NCI-H128 (cell line): Measurements from ENCODE around the gene LARP1B.
"Not testable (repeated sequence)": the region's sequence is repeated elsewhere in the genome, so short reads cannot be mapped to it uniquely, and the experiment has no call there.

ENCODE experiments used
- DNase-seq: peaks from one replicate; lab custom pipeline; 2025; ENCODE audit not compliant: unreplicated experiment; lab: John Stamatoyannopoulos, UW

Gene LARP1B

DNA sequence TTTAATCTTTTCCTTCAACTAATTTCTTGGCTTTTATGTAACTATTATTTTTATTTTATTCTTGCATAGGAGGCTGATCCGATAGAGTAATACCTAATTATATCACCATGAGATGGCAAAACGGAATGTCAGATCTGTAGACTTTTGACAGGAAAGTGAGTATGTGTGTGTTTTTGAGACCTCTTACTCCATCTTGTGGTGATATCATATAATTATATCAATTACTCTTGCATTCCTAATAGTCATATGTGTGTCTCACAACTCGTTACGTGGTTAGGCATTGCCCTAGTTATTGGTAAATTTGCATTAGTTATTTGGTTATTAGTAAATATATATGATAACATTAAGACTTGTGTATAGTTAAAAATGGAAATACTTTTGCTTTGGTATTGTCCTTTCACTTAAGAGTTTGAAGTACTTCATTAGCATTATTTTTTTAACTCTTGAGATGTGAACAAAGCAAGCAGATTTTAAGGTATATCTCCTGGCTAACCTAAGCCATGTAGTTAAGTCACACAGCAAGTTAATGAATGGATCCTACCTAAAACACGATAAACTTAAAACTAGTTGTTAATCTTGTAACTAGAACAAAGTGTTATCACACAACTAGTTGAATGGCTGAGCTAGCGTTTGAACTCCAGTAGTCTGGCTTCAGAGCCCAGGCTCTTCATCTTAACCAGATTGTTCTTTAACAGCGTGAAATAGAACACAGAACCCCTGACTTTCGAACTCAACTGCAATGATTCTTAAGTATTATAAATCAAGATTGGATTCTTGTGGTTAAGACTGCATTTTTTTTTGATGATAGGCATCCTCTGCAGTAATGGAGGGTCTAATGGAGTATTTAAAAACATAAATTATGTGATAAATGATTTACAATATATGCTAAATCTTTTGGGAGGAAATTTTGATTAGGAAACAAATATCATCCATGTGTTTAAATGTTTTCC, 159.4 kb downstream of the LARP1B start:
- no peak for DNase-seq

DNA sequence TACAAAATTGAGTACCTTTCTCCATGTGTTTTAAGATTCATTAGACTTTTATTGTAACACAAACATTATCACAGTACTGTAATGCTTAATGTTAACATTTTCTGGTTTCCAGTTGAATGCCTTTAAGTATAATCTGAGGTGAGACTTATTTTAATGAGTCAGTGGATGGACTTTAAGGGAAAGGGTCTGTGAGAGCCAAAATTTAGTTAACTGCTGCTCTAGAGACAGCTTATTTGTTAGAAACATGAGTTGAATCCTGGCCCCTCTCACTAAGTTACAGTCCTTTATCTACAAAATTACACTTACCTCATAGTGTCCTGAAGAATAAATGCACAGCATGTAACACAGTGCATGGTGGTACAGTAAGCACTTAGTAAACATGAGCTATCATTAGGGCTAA, 160.5 kb downstream of the LARP1B start:
- DNase-seq = no peak

DNA sequence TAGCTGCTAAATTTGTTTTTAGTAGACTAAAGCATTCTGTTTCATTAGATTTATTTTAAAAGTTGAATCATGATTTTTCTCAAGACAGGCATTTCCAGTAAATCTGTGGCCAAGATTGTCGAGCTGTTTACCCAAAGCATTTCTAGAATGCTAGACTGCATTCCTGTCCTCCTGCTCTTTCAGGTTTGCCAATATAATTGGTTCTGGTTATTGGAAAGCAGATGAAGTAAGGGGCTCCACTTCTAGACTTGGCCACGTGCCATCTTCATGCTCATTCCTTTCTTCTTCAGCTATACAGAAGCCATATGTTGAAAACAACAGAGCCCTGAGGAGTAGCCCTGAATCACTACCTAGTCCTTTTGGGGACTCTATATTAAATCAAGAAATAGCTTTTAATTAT, 164.0 kb downstream of the LARP1B start:
- no peak for DNase-seq

DNA sequence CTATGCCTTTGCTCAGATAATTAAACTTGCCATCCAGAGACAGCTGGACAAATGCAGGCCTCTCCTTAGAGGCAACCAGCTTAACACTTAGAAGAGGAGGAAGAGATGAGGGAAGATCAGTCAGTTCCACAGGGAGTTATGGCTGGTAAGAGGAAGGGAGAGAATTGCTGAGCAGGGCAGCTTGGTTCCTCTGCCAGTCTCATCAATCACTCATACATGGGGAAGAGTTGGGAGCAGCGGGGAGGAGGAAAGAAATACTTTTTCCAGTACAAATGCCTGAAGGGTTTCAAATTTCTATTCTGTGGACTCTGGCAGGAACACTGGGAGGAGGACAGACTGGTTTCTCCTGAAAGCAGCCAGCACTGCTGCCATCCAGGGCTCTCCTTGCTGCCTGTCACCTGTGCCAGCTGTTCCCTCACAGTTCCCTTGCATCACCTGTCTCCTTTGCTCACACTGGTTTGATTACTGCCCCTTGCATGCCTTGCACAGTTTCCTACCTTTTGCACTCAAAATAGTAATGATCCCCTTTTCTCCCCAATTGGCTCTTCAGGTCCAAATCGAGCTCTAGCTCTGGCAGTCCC, 167.0 kb downstream of the LARP1B start:
- DNase-seq = no peak

DNA sequence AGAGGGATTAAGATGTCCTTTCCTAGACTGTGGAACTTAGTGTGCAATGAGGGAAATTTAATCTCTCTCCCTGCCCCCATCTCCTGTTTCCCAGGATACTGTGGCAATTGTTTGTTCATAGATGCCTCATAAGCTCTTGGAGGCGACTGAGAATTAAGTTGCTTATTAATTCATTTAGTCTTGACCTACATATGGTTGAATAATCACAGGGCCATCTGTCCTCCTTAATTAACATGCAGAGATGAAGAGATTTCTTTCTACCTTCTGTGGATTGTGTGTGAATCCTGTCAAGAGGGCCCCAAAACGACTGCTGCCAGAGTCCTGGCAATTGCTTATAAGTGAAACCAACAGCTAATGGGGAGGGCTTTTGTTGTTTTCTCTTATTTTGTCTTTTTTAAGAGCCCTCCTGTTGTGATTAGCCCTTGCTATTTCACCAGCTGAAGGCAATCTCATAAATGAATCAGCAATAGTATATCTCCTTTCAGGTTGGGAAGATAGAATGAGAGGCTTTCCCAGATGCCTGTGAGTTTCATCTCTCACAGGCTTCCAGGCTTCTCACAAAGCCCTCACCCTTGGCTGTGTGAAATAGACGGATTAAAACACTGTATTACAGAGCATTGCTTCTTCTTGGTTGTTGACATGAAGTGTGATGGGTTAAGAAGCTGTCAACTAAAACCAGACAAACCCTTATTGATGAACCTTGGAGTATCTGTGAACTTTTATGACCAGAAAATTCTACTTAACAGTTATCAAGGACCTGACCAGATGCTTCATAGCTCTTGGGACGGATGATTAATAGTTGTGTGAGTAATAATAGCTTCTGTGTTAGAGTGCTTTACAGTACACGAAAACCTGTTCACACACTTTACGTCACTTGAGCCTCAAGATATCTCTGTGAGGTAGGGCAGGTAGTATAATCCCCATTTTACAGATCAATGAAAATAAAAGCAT, 168.0 kb downstream of the LARP1B start:
- DNase-seq = no peak

DNA sequence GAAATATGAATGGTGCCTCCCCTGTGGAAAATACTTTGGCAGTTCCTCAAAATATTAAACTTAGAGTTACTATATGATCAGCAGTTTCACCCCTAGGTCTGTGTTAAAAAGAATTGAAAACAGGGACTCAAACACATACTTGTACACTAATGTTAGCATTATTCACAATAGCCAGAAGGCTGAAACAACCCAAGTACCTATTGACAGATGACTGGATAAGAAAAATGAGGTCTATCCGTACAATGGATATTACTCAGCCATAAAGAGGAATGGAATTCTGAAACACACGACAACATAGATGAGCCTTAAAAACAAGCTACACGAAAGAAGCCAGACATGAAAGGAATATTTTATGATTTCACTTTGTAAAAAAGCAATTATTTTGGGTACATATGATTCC, 171.6 kb downstream of the LARP1B start:
- no peak for DNase-seq

DNA sequence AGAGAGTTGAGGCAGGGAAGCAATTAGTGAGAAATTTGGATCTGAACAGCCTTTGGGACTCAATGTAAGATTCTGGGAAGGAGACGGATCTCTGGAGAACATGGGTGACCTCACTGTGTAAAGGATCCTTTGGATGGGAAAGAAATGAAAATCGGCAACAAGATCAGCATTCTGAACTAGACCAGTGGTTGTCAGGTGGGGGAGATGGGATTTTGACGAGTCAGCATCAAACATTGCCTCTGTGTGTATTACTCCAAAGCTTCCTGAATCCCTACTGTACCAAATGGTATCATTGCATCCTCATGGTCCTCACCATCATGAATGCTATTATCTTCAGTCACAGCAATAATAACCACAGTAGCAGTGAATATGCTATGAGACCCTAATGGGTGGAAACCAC, 173.7 kb downstream of the LARP1B start:
- DNase-seq = no peak

DNA sequence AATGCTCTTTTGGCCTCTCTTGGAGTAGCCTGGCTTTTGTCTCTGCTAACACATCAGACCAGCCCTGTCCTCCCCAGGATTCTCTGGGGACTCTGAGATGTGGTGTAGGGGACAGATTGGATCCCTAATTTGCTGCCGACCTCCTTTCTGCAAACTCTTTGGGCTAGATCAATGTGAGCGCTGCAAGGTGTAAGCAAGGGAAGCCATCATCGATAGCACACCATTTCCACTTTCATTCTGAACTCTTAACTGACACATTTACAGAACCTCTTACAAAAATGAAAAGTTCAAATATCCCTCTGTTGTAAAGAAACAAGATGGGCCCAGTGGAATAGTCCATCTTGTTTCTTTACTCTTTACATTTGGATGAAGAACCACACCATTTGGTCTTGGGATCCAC, 179.9 kb downstream of the LARP1B start:
- no peak for DNase-seq

DNA sequence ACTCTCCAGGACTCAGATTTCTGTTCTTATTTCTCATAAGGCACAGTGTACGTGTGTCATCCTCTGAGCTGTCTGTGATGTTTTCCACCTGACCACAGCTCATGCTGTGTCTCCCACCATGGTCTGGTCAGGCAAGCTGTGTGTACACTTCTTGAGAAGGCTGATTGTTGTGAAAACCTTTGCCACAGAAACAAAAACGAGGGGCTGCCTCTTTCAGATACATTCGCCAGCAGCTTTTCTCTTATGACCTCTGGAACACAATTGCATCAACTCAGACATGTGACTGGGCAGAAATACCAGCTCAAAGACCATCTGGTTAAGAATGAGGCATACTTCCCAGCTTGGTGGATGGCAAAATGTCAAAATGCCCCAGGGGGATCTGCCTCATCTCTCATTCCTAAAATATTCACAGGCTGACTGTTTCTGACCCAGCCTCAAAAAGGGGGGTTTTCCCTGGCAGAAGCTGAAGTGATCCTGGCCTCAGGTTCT, 180.4 kb downstream of the LARP1B start:
- no peak for DNase-seq

DNA sequence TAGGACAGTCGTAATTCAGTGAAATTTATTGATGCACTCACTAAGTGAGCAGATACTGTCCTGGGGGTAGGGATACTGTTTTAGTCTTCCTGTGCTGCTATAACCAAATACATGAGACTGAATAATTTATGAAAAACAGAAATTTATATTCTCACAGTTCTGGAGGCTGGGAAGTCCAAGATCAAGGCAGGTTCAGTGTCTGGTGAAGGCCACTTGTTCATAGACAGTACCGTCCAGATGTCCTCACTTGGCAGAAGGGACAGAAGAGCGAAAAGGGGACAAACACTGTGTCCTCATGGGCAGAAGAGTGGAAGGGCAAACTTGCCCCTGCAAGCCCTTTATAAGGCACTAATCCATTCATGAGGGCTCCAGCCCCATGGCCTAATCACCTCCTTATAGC, 180.9 kb downstream of the LARP1B start:
- no peak for DNase-seq

DNA sequence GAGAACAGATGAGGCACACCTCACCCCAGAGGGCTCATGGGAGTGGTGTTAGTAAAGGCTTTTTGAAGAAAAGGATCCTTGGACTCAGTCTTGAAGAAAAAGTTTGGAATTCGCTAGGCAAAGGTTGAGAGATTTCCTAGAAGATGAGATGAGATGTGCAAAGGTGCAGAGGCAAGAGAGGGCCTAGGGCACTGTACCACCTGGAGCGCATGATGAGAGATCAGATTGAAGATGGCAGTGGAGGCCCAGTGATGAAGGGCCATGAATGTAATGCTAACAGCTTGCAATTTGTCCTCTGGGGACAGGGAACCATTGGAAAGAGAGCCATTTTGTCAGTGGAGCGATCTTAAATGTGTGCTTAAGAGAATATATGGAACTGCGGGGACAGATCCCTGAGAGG, 181.5 kb downstream of the LARP1B start:
- DNase-seq = no peak

DNA sequence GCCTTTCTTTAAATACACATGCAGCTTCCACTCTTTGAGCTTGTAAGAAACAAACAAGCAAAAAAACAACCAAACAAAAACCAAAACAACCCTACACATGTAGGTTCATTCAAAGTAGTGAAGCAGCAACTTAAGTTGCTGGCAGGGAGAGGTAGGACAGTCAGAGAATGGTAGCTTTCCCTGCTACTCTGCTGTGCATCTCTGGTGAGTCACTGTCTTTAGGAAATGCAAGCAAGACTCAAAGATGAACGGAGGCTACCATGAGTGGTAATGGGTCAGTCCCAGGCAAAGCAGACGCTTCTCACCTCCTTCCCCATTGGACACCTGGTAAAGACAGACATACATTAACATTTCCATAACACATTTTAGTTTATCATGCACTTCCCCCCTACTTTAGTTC, 183.3 kb downstream of the LARP1B start:
- no peak for DNase-seq

DNA sequence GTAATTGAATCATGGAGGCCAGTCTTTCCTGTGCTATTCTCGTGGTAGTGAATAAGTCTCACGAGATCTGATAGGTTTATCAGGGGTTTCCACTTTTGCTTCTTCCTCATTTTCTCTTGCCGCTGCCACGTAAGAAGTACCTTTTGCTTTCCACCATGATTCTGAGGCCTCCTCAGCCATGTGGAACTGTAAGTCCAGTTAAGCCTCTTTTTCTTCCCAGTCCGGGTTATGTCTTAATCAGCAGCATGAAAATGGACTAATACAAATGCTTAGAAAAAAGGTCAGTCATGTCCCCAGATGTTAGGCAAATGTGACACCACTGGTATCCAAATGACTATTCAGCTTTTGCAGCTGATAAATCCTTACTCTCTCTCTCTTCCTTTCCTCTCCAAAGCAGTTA, 184.3 kb downstream of the LARP1B start:
- DNase-seq = not testable (repeated sequence)

DNA sequence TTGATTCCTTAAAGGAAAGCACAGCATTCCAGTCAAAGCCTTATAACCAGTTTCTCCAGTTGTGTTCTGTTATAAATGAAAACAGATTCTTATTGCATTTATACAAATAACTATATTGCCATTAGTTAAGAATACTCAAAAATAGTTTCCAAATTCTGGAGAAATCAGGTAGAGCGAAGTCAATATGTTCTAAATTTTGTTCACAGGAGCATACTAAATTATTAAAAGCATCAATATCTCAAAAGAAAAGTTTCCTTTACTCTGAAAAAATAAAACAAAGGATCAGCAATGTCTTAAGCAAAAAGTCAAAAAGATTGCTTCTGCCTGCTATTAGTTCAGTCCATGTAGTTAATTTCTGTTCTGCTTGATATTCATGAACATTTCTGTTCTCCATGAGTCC, 186.8 kb downstream of the LARP1B start:
- no peak for DNase-seq

DNA sequence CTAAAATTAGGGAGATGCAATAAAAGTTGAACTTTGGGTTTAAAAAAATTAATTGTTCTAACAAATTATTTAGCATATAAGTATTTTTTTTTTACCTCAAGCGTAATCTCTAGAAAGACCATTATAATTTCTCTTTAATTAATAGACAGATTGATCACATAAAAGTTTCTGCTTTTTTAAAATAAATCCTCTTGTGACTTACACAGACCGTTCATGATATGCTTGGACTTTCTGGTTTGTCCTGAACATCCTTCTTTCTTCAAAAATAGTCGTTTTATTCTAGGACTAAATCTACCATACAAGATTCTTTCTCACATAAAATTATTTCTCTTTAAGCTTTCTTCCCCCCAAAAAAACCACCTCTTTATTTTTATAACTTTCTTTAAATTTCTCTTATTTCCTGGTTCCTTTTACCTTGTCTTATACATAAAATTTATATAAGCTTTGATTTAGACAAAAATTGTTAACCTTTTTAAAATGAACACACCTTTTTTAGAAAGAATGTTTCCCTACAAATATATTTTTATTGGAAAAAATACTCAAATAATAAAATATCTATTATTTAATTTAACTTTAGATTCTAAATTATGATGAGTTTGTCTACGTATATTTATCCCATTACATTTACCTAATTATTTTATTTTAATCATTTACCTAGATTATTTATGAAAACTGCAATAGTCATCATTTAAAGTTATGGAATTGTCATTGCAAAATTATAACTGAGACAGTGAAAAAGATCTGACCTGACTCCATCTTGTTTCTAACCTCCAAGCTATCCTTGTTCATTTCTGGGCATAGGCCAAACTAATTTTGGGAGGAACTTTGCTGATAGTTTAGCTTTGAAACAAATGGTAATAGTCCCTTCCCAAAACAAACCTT, 188.9 kb downstream of the LARP1B start:
- DNase-seq = no peak

DNA sequence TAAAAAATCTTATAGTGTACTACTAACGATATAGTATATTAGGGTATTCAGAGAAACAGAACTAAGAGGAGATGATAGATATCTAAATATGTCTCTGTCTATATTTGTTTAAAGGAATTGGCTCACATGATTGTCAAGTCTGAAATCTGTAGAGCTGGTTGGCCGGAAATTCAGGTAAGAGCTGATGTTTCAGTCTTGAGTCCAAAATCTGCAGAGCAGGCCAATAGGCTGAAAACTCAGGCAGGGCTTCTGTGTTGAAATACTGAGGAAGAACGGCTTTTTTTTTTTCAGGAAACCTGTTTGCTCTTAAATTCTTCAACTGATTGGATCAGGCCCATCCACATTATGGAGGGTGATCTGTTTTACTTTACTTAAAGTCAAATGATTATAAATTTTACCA, 194.8 kb downstream of the LARP1B start:
- DNase-seq = no peak

DNA sequence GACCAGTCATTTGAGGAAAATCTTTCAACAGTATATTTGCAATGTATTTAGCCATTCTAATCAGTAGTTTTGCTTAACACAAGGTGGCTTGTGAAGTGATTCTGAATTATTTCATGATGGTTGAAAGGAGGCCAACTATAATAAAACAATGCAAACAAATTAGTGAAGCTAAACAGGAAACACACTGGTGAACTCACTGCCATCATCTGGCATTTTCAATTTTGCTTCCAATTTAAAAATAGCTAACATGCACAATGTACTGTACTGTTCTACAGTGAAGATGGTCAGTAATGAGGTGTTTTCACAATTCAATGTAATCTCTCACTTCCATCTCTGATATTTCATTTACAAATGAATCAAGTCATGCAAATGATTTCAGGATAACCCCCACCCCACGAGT, 195.4 kb downstream of the LARP1B start:
- DNase-seq = no peak

DNA sequence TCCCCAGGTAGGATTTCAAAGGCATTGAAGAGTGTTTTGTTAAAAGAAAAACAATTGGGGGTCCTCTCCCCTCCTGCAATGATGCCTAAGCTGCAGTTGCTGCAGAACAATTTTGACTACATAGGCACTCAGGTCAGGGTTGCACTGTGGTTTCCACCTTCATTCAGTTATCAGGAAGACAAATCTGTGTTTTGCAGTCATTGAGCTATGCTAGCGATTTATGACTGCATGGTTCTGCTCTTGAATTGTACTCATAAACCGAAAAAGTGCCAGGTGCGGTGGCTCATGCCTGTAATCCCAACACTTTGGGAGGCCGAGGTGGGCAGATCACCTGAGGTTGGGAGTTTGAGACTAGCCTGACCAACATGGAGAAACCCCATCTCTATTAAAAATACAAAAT, 197.1 kb downstream of the LARP1B start:
- not testable (repeated sequence) for DNase-seq

DNA sequence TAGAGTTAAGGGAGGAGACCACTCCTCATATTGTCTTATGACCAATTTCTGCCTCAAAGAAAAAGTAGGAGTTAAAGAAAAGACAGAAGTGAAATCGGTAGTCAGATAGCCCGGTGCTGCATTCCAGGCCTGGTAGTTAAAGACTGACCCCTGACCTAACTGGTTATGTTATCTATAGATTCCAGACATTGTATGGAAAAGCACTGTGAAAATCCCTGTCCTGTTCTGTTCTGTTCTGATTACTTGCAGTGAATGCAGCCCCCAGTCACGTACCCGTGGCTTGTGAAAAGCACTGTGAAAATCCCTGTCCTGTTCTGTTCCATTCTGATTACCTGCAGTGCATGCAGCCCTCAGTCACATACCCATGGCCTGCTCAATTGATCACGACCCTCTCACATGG, 198.8 kb downstream of the LARP1B start:
- DNase-seq = not testable (repeated sequence)
